NK-92 treated with Interleukin-12 subunit alpha and Interleukin-12 subunit beta, amount 100 ng/mL, for 24 hours (cell line): ENCODE data around the gene NLGN1.

Experiments
- DNase-seq: peaks from one replicate; lab custom pipeline; 2025; lab: John Stamatoyannopoulos, UW

NLGN1 gene

GRCh38 chr3:174098746-174099145 lies 701.2 kb downstream of the NLGN1 start:
- no peak for DNase-seq

- no peak for DNase-seq
Measured at GRCh38 chr3:174099724-174100123, 702.2 kb downstream of the NLGN1 start.

GRCh38 chr3:174100744-174101143 lies 703.2 kb downstream of the NLGN1 start:
- DNase-seq = no peak

GRCh38 chr3:174101244-174101643 lies 703.7 kb downstream of the NLGN1 start:
- no peak for DNase-seq

GRCh38 chr3:174102274-174102673 lies 704.7 kb downstream of the NLGN1 start:
- DNase-seq = no peak

- DNase-seq = no peak
Measured at GRCh38 chr3:174102866-174103265, 705.3 kb downstream of the NLGN1 start.

- no peak for DNase-seq
Measured at GRCh38 chr3:174110761-174111160, 713.2 kb downstream of the NLGN1 start.

GRCh38 chr3:174111776-174112175 lies 714.2 kb downstream of the NLGN1 start:
- no peak for DNase-seq

GRCh38 chr3:174116421-174116820 lies 718.9 kb downstream of the NLGN1 start:
- DNase-seq = no peak

GRCh38 chr3:174120997-174121396 lies 723.5 kb downstream of the NLGN1 start:
- no peak for DNase-seq

GRCh38 chr3:174122411-174122810 lies 724.9 kb downstream of the NLGN1 start:
- no peak for DNase-seq

- DNase-seq = no peak
Measured at GRCh38 chr3:174125267-174125824, 727.8 kb downstream of the NLGN1 start.

GRCh38 chr3:174126990-174127758 lies 729.6 kb downstream of the NLGN1 start:
- no peak for DNase-seq

GRCh38 chr3:174132006-174132405 lies 734.5 kb downstream of the NLGN1 start:
- no peak for DNase-seq

- no peak for DNase-seq
Measured at GRCh38 chr3:174132421-174133042, 735.0 kb downstream of the NLGN1 start.

- no peak for DNase-seq
Measured at GRCh38 chr3:174146008-174146407, 748.5 kb downstream of the NLGN1 start.

- DNase-seq = no peak
Measured at GRCh38 chr3:174147798-174148197, 750.3 kb downstream of the NLGN1 start.

- DNase-seq = no peak
Measured at GRCh38 chr3:174153871-174154270, 756.3 kb downstream of the NLGN1 start.

GRCh38 chr3:174156200-174156599 lies 758.7 kb downstream of the NLGN1 start:
- no peak for DNase-seq

GRCh38 chr3:174158674-174159073 lies 761.1 kb downstream of the NLGN1 start:
- DNase-seq = no peak

- DNase-seq = no peak
Measured at GRCh38 chr3:174159604-174160003, 762.1 kb downstream of the NLGN1 start.

- DNase-seq = no peak
Measured at GRCh38 chr3:174162550-174162949, 765.0 kb downstream of the NLGN1 start.

GRCh38 chr3:174168026-174168425 lies 770.5 kb downstream of the NLGN1 start:
- no peak for DNase-seq
